A549 (cell line): ENCODE measurements around the gene RTRAF. TPM values are rescaled to one million over a fixed set of nuclear protein-coding genes. Genes with fewer than 3 reads are reported as not detected.

Experiments used
- ATAC-seq, 2 experiments: fragments of 200-7000 bp in 1 of 2; fragments of >200 bp in 1 of 2; cut with Nextera tagmentation in 1 of 2; cut with Tn5 transposase in 1 of 2; 3 replicates each; pipeline versions ENCODE4 v1.8.0 to v1.9.1; 2018 to 2020; ENCODE audit warnings: mild to moderate bottlenecking in 1 of 2, moderate library complexity in 1 of 2
- CTCF ChIA-PET: fragments of 300-600 bp; sonication (Branson Sonifier 250); formaldehyde crosslinking; extraction: SDS; loops from one replicate; lab custom pipeline; 2021; ENCODE audit warnings: antibody characterized with exemption, inconsistent platforms; lab: Yijun Ruan, JAX
- POLR2A ChIA-PET: fragments of 350-600 bp; formaldehyde crosslinking; extraction: SDS; loops from one replicate; lab custom pipeline; 2021; ENCODE audit warnings: antibody characterized with exemption, inconsistent platforms; lab: Yijun Ruan, JAX
- DNase-seq, 2 experiments: peaks; one replicate each; pipeline versions ENCODE4 v3.0.0 to v3.0.0-alpha.2; 2011 to 2016; ENCODE audit warnings: low read depth in 1 of 2, low spot score in 1 of 2
- FAIRE-seq: peaks from 2 replicates; lab custom pipeline; 2011; peaks lifted over from hg19 to GRCh38; lab: Jason Lieb, UNC
- H3K27ac ChIP-seq, 2 experiments: fragments of >200 bp; sonication (Bioruptor Twin); formaldehyde crosslinking; 3 replicates each; pipeline ENCODE4 v1.5.1; 2016 to 2017
- H3K4me1 ChIP-seq: fragments of >200 bp; sonication (Bioruptor Twin); formaldehyde crosslinking; 3 replicates; pipeline ENCODE4 v1.6.1; 2016
- H3K4me2 ChIP-seq: fragments of >200 bp; sonication (Bioruptor Twin); formaldehyde crosslinking; 3 replicates; pipeline ENCODE4 v1.6.1; 2016
- H3K4me3 ChIP-seq: fragments of >200 bp; sonication (Bioruptor Twin); formaldehyde crosslinking; 3 replicates; pipeline ENCODE4 v1.5.1; 2016
- H3K9me3 ChIP-seq: fragments of >200 bp; sonication (Bioruptor Twin); formaldehyde crosslinking; 3 replicates; pipeline ENCODE4 v1.6.1; 2016
- CBX2 ChIP-seq: fragments of 200-600 bp; sonication (generic); IDR thresholded peaks from 2 replicates; pipeline ENCODE4 v1.6.1; 2016; ENCODE audit warnings: low read depth, mild to moderate bottlenecking, borderline replicate concordance
- CEBPB ChIP-seq, 2 experiments: fragments of >200 bp in 1 of 2; sonication (Bioruptor Twin) in 1 of 2; formaldehyde crosslinking in 1 of 2; IDR thresholded peaks; 2 replicates each; pipeline ENCODE4 v1.6.1; 2012 to 2016
- CHD4 ChIP-seq: fragments of 200-600 bp; sonication (generic); IDR thresholded peaks from 2 replicates; pipeline ENCODE4 v1.6.1; 2016; ENCODE audit warnings: antibody characterized with exemption, mild to moderate bottlenecking, borderline replicate concordance
- E2F6 ChIP-seq: IDR thresholded peaks from 2 replicates; pipeline ENCODE4 v1.6.1; 2012; ENCODE audit warnings: low read depth, borderline replicate concordance
- EHF ChIP-seq: fragments of 250-450 bp; sonication (Bioruptor Pico); IDR thresholded peaks from 2 replicates; pipeline ENCODE4 v1.5.0; 2020; ENCODE audit warnings: mild to moderate bottlenecking
- EHMT2 ChIP-seq: fragments of 200-600 bp; sonication (generic); IDR thresholded peaks from 2 replicates; pipeline ENCODE4 v1.6.1; 2016; ENCODE audit warnings: antibody characterized with exemption, low read depth, mild to moderate bottlenecking, moderate library complexity
- EP300 ChIP-seq, 2 experiments: fragments of >200 bp; sonication (Bioruptor Twin); formaldehyde crosslinking; IDR thresholded peaks; 2 replicates in 1 of 2; 3 replicates in 1 of 2; pipeline ENCODE4 v1.6.1; 2016 to 2017
- FOSB ChIP-seq: fragments of 250-450 bp; sonication (Bioruptor Pico); IDR thresholded peaks from 2 replicates; pipeline ENCODE4 v1.5.0; 2020; ENCODE audit warnings: mild to moderate bottlenecking, moderate library complexity
- GATA3 ChIP-seq: IDR thresholded peaks from 2 replicates; pipeline ENCODE4 v1.6.1; 2012; ENCODE audit warnings: borderline replicate concordance
- HES2 ChIP-seq: fragments of >200 bp; sonication (Bioruptor Twin); formaldehyde crosslinking; IDR thresholded peaks from 2 replicates; pipeline ENCODE4 v1.6.1; 2016
- HEYL ChIP-seq: fragments of 250-450 bp; sonication (Bioruptor Pico); IDR thresholded peaks from 2 replicates; pipeline ENCODE4 v1.8.0; 2021; ENCODE audit warnings: mild to moderate bottlenecking, moderate library complexity
- HMGXB4 ChIP-seq: fragments of 250-450 bp; sonication (Bioruptor Pico); IDR thresholded peaks from 2 replicates; pipeline ENCODE4 v1.5.0; 2021; ENCODE audit warnings: mild to moderate bottlenecking, moderate library complexity, borderline replicate concordance
- HOXA7 ChIP-seq: fragments of 250-450 bp; sonication (Bioruptor Pico); IDR thresholded peaks from 2 replicates; pipeline ENCODE4 v1.5.0; 2020; ENCODE audit warnings: mild to moderate bottlenecking, moderate library complexity
- JUN ChIP-seq, 2 experiments: fragments of >200 bp; sonication (Bioruptor Twin); formaldehyde crosslinking; IDR thresholded peaks; 2 replicates in 1 of 2; 3 replicates in 1 of 2; pipeline ENCODE4 v1.6.1; 2016 to 2017
- KDM5A ChIP-seq: fragments of 200-600 bp; sonication (generic); IDR thresholded peaks from 2 replicates; pipeline ENCODE4 v1.6.1; 2016; ENCODE audit warnings: antibody characterized with exemption, mild to moderate bottlenecking
- MAFK ChIP-seq: fragments of 450-650 bp; IDR thresholded peaks from 2 replicates; pipeline ENCODE4 v1.6.1; 2014; ENCODE audit not compliant: partially characterized antibody
- NPAS2 ChIP-seq: fragments of 250-450 bp; sonication (Bioruptor Pico); IDR thresholded peaks from 2 replicates; pipeline ENCODE4 v1.8.0; 2022; ENCODE audit warnings: mild to moderate bottlenecking, moderate library complexity, borderline replicate concordance
- PBX3 ChIP-seq: IDR thresholded peaks from 2 replicates; pipeline ENCODE4 v1.6.1; 2012
- PHF8 ChIP-seq: fragments of 200-600 bp; sonication (generic); IDR thresholded peaks from 2 replicates; pipeline ENCODE4 v1.6.1; 2016; ENCODE audit warnings: low read depth, mild to moderate bottlenecking, antibody characterized with exemption, moderate library complexity, borderline replicate concordance
- RAD21 ChIP-seq, 2 experiments: fragments of >200 bp in 1 of 2; sonication (Bioruptor Twin) in 1 of 2; formaldehyde crosslinking in 1 of 2; IDR thresholded peaks in 1 of 2; conservative IDR thresholded peaks in 1 of 2; 2 replicates in 1 of 2; 3 replicates in 1 of 2; pipeline ENCODE4 v1.6.1; 2012 to 2018; ENCODE audit warnings: inconsistent platforms in 1 of 2
- RNF2 ChIP-seq: fragments of 200-600 bp; sonication (generic); IDR thresholded peaks from 2 replicates; pipeline ENCODE4 v1.6.1; 2016; ENCODE audit warnings: low read depth, mild to moderate bottlenecking, antibody characterized with exemption, moderate library complexity, borderline replicate concordance
- SMC3 ChIP-seq: fragments of >200 bp; sonication (Bioruptor Twin); formaldehyde crosslinking; IDR thresholded peaks from 3 replicates; pipeline ENCODE4 v1.6.1; 2018; ENCODE audit warnings: inconsistent platforms
- USF2 ChIP-seq: fragments of 450-650 bp; IDR thresholded peaks from 2 replicates; pipeline ENCODE4 v1.6.1; 2014; ENCODE audit warnings: antibody characterized with exemption
- ZFP36 ChIP-seq: fragments of 450-650 bp; IDR thresholded peaks from 2 replicates; pipeline ENCODE4 v1.6.1; 2014; ENCODE audit warnings: borderline replicate concordance; ENCODE audit not compliant: partially characterized antibody
- WGBS: methylation state at CpG from one replicate; pipeline ENCODE4 v1.1.6; 2017; ENCODE audit errors: missing lambda C conversion rate; 5-methylcytosine and 5-hydroxymethylcytosine counted together
- polyA plus RNA-seq, 4 experiments: library from polyadenylated mRNA; depleted of rRNA in 3 of 4; stranded (reverse); fragments of >200 nt; fragmentation: RNase III in 1 of 4; extraction: RNeasy Plus Mini Kit Qiagen cat#74134 plus additional on column Dnase treatment in 1 of 4; gene quantifications; 2 replicates in 3 of 4; 3 replicates in 1 of 4; pipeline ENCODE4 v1.2.3, GENCODE V29; 2011 to 2017
- TF ChIP-seq, protein P1 (sequence below): fragments of >200 bp; sonication (Bioruptor Twin); formaldehyde crosslinking; IDR thresholded peaks from 3 replicates; pipeline ENCODE4 v1.5.1; 2016
- TF ChIP-seq, protein P2 (sequence below): fragments of 150-350 bp; IDR thresholded peaks from 2 replicates; pipeline ENCODE4 v1.6.1; 2014; ENCODE audit warnings: low read depth, mild to moderate bottlenecking, low read length
- TF ChIP-seq, protein P3 (sequence below): fragments of 250-450 bp; sonication (Bioruptor Pico); IDR thresholded peaks from 2 replicates; pipeline ENCODE4 v1.5.0; 2020; ENCODE audit warnings: low read depth, mild to moderate bottlenecking, moderate library complexity

RTRAF gene
- polyA plus RNA-seq, 2 of the 4 experiments (the other 2 are of a cell fraction), result 271 to 341 TPM

DNA sequence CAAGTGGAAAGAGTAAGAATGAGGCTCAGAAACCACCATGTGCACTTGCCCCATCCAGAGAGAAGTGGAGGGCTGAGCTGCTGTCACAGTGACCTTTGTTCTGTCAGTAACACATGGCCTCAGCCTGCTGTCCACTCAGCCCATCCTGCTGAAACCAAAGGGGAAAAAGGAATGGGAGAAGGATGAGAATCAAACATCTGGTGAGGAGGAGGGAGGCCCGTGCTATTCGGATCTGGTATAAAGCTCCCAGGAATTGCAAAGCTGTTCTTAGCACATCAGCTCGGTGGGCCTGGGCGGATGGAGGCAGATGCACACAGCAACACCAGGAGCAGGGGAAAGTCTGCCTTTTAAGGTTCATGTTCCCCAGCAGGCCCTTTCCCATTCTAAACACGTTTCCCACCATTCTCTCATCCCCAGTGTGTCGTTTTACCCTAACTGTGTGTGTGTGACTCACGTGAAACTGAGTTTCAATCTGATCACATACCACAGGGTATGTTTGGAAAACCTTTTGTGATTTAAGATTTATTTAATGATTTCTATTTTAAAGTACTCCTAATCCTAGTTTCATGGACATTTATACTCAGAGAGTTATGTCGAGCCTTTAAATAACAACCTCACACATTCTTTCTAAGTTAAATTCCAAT is 36.8 kb downstream of the RTRAF start:
- CTCF ChIA-PET, result interaction anchor here (0.6 to 1.8 kb wide), 2 partner anchors 9 to 19 kb away, joined by 3 to 7 read pairs; no protein-coding TSS in a partner anchor

DNA sequence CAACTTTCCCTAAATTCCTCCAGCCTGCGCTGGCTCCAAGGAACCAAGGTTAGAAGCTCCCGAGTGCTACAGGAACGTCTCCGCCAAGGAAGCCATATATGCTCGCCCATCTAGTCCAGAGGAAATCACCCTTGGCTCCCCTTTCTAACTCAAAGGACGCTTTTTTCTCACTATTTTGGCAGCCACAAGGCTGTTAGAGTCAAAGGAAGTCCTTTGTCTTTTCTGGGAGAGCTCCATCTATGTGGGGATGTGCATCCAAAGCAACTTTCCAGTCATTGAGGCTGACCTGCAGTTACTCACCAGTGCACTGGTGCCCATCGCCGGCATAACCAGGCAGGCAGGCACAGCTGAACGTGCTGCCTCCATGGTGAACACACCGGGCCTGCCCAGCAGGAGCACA is 37.6 kb downstream of the RTRAF start:
- ATAC-seq (no peak), FAIRE-seq (no peak)

More for the DNA sequence above, 36.8 kb downstream of the RTRAF start:
- Histone ChIP-seq H3K4me2 (no peak overlapping the region), H3K4me3 (no peak overlapping the region), H3K9me3 (no peaks in the 10 kb centered on the region), H3K4me1 (no peaks in the 10 kb centered on the region)
- WGBS, result 73% methylated on average over 8 of the region's 8 CpGs
- POLR2A ChIA-PET, result no interaction called here
- DNase-seq, result no peak
- FAIRE-seq, result no peak
- TF ChIP-seq USF2 (no peak), GATA3 (no peak), E2F6 (no peak), CHD4 (no peak), PBX3 (no peak), PHF8 (no peak)
- TF ChIP-seq, all 56 proteins: peak for 0
- ATAC-seq, result no peak
- no peak overlapping the region for H3K27ac ChIP-seq

DNA sequence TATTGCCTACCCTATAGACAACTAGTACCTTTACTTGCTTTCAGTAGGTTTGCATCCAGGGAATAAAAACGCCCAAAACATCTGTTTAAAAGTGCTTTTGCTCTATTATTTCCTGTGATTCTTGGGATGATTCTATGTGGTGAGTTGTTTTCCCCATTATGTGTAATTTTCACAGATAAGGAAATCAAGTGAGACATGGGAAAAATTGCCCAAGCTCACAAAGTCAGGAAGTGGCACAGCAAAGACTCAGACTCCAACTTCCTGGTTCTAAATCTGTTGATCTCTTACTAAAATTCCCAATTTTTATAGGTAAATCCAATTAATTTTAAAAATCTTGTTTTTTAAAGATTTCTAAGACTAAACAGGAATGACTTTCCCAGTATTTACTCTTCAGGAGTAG is 40.5 kb downstream of the RTRAF start:
- no peak for FAIRE-seq
- ChIA-PET CTCF (interaction anchor here (1.3 kb wide), 1 partner anchor 14 kb away, joined by 3 read pairs; no protein-coding TSS in a partner anchor), POLR2A (no interaction called here)
- no peak overlapping the region for H3K4me3 ChIP-seq
- WGBS, result 23% methylated on average over 1 of the region's 1 CpG
- peaks cover 9% of the 10 kb centered on the region; the same call in 1 of the 3 replicates for H3K4me1 ChIP-seq
- H3K9me3 ChIP-seq, result no peaks in the 10 kb centered on the region
- no peak overlapping the region for H3K27ac ChIP-seq
- H3K4me2 ChIP-seq, result no peak overlapping the region
- ATAC-seq, result no peak
- DNase-seq, result no peak
- TF ChIP-seq, protein P1, sequence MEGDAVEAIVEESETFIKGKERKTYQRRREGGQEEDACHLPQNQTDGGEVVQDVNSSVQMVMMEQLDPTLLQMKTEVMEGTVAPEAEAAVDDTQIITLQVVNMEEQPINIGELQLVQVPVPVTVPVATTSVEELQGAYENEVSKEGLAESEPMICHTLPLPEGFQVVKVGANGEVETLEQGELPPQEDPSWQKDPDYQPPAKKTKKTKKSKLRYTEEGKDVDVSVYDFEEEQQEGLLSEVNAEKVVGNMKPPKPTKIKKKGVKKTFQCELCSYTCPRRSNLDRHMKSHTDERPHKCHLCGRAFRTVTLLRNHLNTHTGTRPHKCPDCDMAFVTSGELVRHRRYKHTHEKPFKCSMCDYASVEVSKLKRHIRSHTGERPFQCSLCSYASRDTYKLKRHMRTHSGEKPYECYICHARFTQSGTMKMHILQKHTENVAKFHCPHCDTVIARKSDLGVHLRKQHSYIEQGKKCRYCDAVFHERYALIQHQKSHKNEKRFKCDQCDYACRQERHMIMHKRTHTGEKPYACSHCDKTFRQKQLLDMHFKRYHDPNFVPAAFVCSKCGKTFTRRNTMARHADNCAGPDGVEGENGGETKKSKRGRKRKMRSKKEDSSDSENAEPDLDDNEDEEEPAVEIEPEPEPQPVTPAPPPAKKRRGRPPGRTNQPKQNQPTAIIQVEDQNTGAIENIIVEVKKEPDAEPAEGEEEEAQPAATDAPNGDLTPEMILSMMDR, result no peak
- no peak for TF ChIP-seq EP300 (IDR thresholded peaks at IDR 0.05)
- TF ChIP-seq SMC3, result no peak
- TF ChIP-seq HMGXB4 (CRISPR knock-in tag), result no peak
- no peak for TF ChIP-seq KDM5A
- TF ChIP-seq, protein P2, sequence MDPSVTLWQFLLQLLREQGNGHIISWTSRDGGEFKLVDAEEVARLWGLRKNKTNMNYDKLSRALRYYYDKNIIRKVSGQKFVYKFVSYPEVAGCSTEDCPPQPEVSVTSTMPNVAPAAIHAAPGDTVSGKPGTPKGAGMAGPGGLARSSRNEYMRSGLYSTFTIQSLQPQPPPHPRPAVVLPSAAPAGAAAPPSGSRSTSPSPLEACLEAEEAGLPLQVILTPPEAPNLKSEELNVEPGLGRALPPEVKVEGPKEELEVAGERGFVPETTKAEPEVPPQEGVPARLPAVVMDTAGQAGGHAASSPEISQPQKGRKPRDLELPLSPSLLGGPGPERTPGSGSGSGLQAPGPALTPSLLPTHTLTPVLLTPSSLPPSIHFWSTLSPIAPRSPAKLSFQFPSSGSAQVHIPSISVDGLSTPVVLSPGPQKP, result no peak
- no peak for TF ChIP-seq ZFP36
- no peak for TF ChIP-seq RNF2
- no peak for TF ChIP-seq NPAS2 (CRISPR knock-in tag)
- TF ChIP-seq HOXA7 (CRISPR knock-in tag), result no peak
- TF ChIP-seq EHMT2, result no peak

More for the DNA sequence above, 37.6 kb downstream of the RTRAF start:
- CTCF ChIA-PET, result interaction anchor here (0.6 to 1.8 kb wide), 2 partner anchors 10 to 18 kb away, joined by 3 to 7 read pairs; no protein-coding TSS in a partner anchor
- POLR2A ChIA-PET, result no interaction called here
- no peak overlapping the region for H3K27ac ChIP-seq
- no peak for TF ChIP-seq CEBPB (IDR thresholded peaks at IDR 0.05)
- TF ChIP-seq RAD21 (conservative IDR thresholded peaks at IDR 0.05 in 1 of 2, IDR thresholded peaks at IDR 0.05 in 1 of 2), result no peak
- no peak for TF ChIP-seq MAFK
- TF ChIP-seq CBX2, result no peak
- no peak for TF ChIP-seq RNF2
- TF ChIP-seq, protein P3, sequence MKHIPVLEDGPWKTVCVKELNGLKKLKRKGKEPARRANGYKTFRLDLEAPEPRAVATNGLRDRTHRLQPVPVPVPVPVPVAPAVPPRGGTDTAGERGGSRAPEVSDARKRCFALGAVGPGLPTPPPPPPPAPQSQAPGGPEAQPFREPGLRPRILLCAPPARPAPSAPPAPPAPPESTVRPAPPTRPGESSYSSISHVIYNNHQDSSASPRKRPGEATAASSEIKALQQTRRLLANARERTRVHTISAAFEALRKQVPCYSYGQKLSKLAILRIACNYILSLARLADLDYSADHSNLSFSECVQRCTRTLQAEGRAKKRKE, result no peak
- no peak for TF ChIP-seq CHD4
- no peak for TF ChIP-seq EHF
- no peak for TF ChIP-seq FOSB (CRISPR knock-in tag)
- TF ChIP-seq JUN (IDR thresholded peaks at IDR 0.05), result no peak
- no peak for TF ChIP-seq HEYL
- TF ChIP-seq SMC3, result no peak
- TF ChIP-seq HES2, result no peak
- TF ChIP-seq NPAS2 (CRISPR knock-in tag), result no peak
- no peak overlapping the region for H3K4me2 ChIP-seq
- DNase-seq, result no peak
- no peaks in the 10 kb centered on the region for H3K9me3 ChIP-seq
- H3K4me3 ChIP-seq, result no peak overlapping the region
- no peaks in the 10 kb centered on the region for H3K4me1 ChIP-seq
- 75% methylated on average over 9 of the region's 10 CpGs for WGBS
